IPS DF 4.7 (cell line): ENCODE results near the gene IL22RA1.

Experiments used
- DNase-seq: peaks from one replicate; pipeline ENCODE4 v3.0.0-alpha.2; 2013; ENCODE audit warnings: low spot score; ENCODE audit errors: extremely low read depth

IL22RA1 gene

GRCh38 chr1:24098943-24099638, 43.8 kb downstream of the IL22RA1 start:
- no peak for DNase-seq

DNA sequence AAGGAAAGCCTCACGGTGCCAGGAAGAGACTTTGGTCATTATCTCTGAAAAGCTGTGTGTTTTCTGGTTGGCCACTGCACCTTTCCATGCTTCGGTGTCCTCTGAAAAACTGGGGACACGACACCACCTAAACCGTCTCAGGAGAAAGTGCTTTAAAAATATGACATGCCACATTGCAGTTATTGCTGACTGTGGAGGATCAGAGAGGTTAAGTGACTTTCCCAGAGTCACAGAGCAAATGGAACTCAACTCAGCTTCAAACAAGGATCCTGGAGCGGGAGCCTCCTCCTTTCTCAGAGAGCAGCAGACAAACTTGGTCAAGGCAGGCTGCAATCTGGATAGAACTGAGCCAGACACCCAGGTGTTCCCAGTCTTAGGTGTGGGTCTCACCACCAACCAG, 44.8 kb downstream of the IL22RA1 start:
- no peak for DNase-seq

GRCh38 chr1:24097663-24098062, 45.3 kb downstream of the IL22RA1 start:
- DNase-seq, result no peak

GRCh38 chr1:24096739-24097103, 46.2 kb downstream of the IL22RA1 start:
- no peak for DNase-seq

DNA sequence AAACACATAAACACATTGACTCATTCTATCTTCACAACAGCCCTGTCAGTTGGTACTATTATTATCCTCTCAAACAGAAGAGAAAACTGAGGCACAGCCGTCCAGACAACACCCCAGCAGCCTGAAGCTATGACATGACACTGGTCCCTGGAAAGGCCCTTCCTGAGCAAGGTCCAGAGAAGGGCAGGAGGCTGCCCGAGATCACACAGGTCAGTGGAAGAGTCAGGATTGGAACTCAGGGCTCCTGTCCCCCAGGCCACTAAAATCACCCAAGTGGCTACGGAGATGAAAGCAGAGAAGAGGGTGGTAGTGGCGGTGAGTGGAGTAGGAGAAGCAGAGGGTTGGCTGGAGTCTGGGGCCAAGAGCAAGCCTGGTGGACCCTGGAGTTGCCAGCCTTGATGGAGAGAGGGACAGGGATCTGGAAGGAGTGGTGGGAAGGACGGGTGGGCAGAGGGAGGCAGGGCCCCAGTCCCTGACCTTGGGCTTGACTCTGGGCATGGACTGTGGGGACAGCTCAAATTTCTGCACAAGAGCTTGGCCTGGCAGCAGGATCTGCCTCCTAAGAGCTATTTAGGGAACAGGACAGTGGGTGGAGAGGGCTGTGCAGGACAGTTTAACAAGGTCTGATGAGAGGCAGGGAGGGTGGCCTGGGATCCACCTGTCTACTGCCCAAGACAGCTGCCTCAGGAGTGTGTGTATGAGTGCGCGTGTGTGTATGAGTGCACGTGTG, 46.8 kb downstream of the IL22RA1 start:
- DNase-seq, result no peak

- DNase-seq, result no peak
Observed at GRCh38 chr1:24095140-24095859, 47.6 kb downstream of the IL22RA1 start.

DNA sequence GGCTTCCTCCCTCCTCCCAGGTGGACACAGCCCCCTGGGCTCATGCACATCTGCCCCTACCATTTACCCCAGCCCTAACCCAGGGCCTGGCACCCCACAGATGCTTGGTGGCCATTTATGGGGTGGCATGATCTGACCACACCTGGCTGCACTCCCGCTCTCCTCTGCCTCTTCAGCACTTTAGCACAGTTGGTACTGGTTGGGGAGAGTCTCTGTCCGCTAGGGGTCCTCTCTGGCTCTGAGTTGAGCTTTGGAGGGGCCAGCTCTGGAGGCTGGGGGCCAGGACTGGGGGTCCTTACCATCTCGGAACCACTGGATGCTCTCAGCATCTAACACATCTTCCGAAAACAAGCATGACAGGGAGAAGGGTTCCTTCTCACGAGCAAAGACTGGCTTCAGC, 48.4 kb downstream of the IL22RA1 start:
- no peak for DNase-seq

GRCh38 chr1:24093732-24094131, 49.2 kb downstream of the IL22RA1 start:
- no peak for DNase-seq

DNA sequence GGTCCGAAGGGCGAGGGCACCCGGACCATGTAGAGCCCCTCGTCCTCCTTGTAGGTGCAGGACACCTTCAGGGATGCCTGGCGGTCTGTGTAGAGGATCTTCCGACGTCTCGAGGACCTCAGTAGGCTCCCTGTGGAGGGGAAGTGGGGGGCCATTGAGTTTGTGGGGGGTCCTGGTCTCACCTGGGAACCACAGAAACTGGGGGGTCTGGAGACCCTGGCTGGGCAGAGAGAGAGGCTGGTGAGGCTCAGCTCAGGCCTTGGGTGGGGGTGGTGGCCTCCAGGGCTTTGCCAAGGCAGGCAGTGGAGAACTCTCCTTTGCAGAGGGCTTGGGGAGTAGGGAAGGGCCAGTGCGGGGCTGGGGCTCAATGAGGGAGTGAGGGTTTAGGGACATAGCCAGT, 50.0 kb downstream of the IL22RA1 start:
- no peak for DNase-seq

- DNase-seq, result no peak
Observed at GRCh38 chr1:24091971-24092482, 50.9 kb downstream of the IL22RA1 start.

DNA sequence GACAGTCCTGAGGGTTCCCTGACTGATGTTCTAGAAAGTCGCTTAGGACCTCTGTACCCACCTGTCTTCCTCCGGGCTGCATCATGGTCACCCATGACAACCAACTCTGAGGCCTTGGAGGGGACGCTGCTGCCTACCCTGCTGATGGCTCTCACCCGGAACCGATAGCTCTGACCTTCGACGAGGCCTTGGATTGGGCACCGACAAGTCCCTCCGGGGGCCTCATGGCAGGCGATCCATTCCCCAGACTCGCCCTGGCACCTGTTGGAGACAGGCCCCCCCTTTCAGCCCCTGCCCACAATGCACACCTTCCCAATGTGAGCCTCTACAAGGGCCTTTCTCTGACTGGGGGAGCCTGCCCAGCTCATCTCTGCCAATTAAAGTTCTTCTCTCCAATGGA, 52.2 kb downstream of the IL22RA1 start:
- DNase-seq, result no peak

DNA sequence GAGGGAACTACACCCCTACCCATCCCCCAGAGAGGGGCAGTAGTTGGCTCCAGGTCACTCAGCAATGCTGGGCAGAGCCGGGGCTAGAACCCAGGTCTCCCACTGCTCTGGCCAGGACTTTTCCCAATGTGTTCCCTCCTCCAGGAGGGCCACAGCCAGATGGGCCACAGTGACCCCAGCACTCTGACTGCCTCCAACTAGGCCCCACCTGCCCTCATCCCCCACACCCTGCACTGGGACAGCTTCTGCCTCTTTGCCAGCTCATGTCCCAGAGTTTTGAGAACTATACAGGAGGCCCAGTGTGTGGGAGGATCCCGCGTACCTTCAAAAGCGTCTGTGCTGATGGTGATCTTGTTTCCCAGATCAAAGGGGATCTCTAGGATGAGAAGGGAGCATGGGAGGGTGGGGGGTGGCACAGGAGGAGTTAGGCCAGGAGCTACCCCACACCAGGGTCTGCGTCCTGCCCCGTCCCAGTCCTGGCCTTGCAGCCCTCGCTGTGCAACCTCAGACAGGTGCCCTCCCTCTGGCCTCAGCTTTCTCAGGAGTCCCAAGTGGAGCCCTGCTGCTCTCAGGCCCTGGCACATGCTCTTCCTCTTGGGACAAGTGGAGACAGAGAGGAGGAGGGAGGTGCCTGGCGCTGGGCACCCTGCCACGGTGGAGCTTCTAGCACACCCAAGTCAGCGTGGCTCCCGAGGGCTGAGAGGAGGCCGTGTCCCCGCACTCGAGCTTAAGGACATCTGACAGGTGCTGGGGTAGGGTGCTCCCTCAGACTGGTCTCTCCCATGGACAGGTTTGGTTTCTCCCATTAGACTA, 53.0 kb downstream of the IL22RA1 start:
- DNase-seq, result no peak

DNA sequence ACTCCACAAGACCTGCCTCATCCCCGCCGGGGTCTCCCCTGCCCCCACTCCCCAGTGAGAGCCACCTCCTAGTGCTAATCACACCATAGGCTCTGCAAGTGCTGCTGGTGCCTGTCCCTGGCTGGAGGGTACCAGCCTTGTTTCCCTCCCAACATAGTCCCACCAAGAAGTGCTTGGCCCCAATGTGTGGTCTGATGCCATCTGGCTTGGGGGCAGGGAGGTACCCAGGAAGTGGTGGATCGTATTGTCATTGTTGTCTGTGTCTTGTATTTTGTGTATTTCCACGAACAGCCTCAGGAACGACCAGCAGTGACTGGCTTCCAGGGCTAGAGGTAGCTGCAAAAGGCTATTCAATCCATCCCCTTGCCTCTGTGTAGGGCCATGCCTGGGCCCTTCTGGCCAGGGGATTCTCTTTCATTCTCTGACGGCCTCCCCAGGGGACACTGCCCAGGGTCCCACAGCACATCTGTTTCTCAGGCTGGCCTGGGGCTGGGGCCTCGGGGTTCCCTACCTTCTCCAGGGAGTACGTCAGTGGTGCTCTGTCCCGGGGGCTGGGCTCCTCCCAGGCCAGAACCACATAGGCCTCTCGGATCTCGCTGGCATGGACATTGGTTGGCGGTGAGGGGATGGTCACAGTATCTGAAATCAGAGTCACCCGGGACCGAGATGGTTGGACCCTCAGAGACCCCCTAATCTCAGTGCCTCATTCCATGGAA, 53.8 kb downstream of the IL22RA1 start:
- DNase-seq, result no peak

- no peak for DNase-seq
Observed at GRCh38 chr1:24086466-24086865, 56.5 kb downstream of the IL22RA1 start.

- no peak for DNase-seq
Observed at GRCh38 chr1:24085546-24085945, 57.4 kb downstream of the IL22RA1 start.

DNA sequence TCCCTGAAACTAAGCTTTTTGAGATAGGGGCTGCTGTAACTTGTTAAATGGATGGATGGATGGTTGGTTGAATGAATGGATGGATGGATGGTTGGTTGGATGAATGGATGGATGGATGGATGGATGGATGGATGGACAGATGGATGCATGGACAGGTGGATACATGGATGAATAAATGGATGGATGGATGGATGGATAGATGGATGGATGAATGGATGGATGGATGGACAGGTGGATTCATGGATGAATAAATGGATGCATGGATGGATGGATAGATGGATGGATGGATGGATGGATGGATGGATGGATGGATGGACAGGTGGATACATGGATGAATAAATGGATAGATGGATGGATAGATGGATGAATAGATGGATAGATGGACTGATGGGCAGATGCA, 57.9 kb downstream of the IL22RA1 start:
- no peak for DNase-seq

- DNase-seq, result no peak
Observed at GRCh38 chr1:24084050-24084449, 58.9 kb downstream of the IL22RA1 start.

- no peak for DNase-seq
Observed at GRCh38 chr1:24082372-24082771, 60.6 kb downstream of the IL22RA1 start.

DNA sequence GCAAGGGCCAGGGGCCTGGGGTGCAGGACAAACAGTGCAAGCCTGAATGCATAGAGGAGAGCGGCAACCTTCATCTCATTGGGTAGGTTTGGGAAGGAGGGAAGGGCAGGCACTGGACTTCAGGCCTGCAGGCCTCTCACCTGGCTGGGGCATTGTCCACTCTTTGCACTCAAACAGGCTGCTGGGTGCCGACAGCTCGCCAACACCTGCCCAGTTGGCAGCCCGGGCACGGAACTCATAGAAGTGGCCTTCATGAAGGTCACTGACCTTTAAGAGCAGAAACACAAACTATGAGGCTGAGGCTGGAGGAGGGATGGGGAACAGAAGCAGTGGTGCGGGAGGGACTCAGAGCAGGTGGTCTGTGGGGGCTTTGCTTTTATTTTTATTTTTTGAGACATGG, 61.8 kb downstream of the IL22RA1 start:
- no peak for DNase-seq

- DNase-seq, result no peak
Observed at GRCh38 chr1:24080131-24080530, 62.8 kb downstream of the IL22RA1 start.
